Endometrial microvascular endothelial cells (primary cell): Measurements from ENCODE around the gene MSMB. TPM values are rescaled to one million over a fixed set of nuclear protein-coding genes. Genes with fewer than 3 reads are reported as not detected.
"Not testable (repeated sequence)": the region's sequence is repeated elsewhere in the genome, so short reads cannot be mapped to it uniquely, and the experiment has no call there.

Experiments
- in situ Hi-C: cut with HindIII; loops from 2 replicates; pipeline ENCODE4 v1.10.0; 2017; ENCODE audit warnings: low sequenced_read_pairs, low pct_unique_long_range_greater_than_20kb; ENCODE audit errors: inconsistent ontology term
- total RNA-seq: library from RNA; depleted of rRNA; stranded (reverse); fragments of >200 nt; gene quantifications from one replicate; pipeline ENCODE4 v1.2.3, GENCODE V29; 2015; ENCODE audit errors: inconsistent ontology term

The MSMB gene
- total RNA-seq, 1 donor from 2014 or later: not detected

DNA sequence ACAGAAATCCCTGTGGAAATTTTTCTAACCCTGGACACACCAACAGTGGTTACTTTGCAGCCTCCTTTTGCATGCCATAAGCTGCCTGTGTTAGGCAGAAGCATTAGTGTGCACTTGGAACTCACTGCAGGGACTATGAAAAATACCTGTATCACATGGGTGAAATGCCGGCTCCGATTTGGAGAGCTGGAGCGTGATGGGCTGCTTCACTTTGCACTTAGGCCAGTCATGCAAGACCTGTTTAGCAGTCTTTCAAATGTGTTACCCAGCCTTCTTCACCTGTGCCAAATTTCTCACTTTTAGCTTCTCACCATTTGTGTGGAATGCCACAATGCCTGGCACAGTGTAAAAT is 26.9 kb downstream of the MSMB start:
- in situ Hi-C loops: no loop called here

DNA sequence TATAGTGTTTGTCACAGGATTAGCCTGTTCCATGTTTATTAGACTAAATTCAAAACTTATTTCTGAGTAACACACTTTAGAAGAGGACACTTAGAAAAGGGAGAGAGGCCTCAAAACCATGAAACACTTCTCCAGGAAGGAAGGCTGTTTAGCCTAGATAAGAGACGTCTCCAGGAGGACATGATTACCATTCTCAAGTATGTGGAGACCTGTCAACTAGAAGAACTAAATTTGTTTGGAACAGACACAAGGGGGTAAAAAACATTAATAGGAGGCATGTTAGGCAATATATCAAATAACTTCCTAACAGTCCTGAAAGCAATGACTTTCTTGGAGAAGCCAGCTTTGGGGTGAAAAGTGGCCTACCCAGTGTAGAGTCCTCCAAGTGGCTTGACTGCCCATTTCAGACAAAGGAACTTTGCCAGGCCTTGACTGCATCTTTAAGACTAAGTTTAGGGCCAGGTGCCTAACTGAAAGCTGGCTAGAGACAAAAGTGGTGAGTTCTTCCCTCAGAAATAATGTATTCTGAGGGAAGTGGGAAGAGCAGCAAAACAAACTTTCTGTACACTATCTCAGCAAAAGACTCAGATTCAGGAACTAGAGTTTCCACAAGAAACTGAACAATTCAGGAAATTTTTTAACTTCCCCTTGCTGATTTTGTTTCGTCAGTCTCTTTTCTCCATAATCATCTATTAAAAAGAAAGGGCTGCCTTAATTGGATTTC is 27.5 kb downstream of the MSMB start:
- in situ Hi-C loops: no loop called here

DNA sequence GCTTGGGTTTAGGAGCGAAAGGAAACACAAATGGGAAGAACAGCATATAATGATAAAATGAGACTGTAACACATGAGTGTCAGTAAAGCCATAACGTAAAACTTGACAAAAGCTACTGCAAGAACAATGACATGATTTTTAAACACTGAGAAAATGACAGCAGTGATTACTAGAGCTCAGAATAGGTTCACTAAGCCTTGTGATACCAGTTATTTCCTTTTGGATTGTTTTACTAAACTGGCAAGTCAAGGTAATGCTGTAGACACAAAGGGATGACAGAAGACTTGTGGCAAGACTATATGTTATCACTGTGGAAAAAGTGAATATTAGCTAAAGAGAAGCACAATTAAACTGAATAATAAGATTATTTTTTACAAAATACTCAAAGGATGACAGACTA is 28.3 kb downstream of the MSMB start:
- in situ Hi-C loops: no loop called here

DNA sequence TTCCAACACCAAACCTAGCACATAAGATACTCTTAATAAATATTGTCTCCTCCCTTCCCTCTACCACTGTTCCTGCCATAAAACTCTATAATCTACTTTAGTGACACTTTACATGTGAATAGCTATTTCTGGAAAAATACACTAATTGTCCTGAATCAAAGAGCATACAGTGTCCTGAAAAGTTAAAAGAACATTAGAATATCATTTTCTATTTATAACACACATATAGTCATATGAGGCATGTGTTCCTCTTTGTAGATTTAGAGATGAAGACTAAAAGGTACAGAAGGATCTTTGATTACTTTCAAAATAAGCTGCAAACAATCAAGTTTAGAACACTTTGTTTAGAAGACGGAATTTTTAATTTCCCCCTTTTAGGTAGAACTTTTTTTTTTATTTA is 29.3 kb downstream of the MSMB start:
- in situ Hi-C loops: no loop called here

DNA sequence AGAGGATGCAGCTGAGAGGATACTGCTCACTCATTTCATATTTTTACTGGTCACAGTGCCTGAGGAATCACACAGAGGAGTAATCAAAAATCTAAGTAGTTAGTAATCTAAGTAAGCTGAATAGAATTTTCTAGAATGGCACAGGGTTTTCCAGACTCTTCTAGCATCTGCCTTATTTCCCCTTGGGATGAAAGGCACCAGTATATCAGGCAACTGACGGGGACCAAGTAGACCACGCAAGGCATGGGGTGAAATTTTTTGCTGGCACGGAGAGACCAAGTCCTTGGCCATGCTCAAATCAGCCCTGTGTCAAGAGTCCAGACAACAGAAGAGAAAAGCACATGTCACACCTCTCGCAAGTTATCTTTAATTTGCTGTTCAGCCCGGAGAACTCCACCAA is 29.9 kb downstream of the MSMB start:
- in situ Hi-C loops: no loop called here

DNA sequence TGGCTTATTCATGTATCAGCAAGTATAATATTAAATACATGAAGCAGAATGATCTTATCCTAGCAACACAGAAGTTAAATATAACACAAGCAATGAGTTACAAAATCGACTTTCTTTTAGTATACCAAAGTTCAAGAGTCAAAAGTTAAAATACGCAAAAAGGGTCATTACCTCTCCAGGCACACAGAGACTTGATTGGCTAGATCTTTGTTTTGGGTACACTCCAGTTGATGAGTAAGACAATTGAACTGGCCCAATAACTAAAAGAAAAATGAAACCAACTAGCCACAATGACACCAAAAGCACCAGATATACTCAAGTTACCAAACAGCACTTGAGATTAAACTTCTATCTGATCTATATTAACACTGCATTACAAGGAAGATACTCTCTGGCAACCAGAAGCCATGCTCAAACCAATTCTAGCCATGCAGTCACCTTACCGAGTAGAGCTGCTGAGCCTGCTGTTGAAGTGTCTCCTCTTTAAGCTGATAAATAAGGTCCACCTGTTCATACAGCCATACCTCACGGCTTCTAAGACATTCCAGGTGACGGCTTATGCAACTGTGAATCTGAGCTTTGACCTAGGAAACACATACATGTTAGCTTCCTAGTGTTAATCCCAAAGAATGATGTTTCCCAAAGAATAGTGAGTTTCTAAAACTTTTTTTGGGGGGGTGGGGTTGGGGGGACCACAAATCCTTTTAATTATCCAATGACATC is 31.2 kb downstream of the MSMB start:
- in situ Hi-C loops: no loop called here

DNA sequence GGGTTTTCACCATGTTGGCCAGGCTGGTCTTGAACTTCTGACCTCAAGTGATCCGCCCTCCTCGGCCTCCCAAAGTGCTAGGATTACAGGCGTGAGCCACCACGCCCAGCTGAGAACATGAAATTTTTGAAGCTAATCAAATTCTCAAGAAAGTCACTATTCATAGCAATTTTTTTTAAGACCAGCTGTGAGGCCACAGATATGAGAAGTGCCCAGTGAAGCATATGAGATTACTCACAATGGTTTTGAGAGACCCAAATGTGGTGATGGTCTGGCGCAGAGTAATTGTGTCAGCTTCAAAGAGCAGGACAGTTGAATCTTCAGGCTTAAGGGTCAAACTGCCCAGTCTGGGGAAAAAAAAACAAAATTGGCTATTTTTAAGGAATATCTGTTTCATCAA is 31.9 kb downstream of the MSMB start:
- in situ Hi-C loops: no loop called here

DNA sequence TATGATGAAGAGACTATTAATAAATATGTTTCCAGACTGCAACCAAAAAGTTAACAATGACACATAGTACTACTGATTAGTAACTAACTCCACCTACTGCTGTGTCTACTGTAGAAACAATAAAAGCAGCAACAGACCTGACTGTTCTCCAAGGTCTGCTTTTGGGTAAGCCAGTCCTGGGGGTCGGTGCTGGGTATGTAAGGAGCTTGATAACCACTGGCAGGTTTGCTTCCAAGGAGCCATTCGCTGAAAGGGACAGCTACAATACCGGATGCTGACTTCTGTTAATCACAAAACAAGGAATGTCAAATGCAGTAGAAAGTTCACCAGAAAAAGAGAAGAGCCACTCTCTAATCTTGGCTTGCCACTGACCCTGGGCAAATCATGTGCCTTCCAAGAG is 33.3 kb downstream of the MSMB start:
- in situ Hi-C loops: no loop called here

DNA sequence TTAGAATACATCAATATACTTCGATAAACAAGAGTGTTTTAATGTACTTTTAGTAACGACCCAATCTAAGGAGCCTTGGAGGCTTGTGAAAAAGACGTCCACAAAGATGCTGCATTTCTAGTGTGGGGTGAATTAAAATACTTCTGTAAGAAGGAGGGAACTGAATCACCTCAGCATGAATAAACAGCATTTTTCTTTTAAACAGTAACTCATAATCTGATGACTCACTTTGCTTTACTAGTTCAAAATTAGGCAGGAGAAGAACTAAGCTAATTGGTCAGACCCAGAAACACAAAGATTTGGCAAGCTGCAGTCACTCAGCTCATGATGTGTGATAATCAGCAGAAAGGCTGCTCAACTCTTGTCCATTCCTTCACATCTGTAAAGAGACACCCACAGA is 39.9 kb downstream of the MSMB start:
- in situ Hi-C loops: no loop called here

DNA sequence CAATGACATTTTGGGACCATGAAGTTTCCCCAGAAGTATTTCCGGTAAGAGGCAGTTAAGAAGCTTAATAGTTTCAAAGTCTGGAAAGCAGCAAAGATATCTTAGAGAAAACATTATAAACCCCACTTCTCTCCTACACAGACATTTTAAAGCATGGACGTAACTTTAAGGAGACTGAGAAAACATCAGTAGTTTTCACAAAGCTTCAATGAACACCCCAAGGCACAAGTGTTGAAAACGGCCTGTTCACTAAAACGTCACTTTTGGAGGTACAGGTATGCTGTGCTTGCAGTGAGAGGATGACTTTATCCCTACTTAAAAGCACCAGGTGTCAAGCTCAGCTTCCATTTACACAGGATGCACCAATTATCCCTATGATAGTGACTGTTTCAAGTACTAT is 40.7 kb downstream of the MSMB start:
- in situ Hi-C loops: no loop called here

DNA sequence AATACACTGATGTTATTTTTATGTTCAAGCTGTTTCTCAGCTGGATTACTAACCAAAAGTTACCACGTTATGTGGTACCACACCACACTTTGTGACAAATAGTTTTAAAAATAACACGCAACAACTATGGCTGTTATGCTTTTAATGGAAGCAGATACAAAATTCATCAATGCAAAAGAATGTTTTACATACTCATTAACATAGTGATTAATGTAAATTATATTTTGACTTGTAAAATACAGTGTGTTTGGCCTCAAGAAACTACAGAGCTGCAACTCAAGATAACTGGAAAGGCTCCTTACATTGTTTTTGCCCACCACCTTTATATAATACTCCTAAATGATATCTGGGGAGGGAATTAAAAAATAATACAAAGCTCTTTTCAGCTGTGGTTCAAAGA is 41.1 kb downstream of the MSMB start:
- in situ Hi-C loops: no loop called here

DNA sequence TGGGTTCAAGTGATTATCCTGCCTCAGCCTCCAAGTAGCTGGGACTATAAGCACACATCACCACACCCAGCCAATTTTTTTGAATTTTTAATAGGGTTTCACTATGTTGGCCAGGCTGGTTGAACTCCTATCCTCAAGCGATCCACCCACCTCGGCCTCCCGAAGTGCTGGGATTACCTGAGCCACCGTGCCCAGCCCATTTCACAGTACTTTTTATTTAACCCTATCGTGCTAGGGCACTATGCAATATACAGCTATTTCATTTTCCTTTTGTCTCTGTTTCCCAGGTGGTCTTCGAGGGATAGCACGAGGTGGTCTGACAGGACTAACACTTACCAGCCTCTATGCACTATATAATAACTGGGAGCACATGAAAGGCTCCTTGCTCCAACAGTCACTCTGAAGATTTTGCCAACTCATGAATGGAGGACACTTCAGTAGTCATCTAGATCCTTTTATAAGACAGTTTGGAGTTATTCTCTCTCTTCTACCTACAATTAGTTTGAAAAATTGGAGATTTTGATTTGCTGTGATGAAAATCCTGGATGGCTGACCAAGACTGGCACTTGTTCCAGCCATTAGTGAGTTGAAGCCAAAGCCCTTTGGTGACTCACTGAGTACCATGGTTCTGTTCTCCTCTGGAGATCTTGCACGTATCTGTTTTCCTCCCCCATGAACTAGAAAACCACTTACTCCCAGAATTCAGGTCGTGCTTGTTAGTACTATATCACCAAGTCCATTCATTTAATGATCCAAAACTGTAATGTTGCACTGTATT is 43.0 kb downstream of the MSMB start:
- in situ Hi-C loops: no loop called here

DNA sequence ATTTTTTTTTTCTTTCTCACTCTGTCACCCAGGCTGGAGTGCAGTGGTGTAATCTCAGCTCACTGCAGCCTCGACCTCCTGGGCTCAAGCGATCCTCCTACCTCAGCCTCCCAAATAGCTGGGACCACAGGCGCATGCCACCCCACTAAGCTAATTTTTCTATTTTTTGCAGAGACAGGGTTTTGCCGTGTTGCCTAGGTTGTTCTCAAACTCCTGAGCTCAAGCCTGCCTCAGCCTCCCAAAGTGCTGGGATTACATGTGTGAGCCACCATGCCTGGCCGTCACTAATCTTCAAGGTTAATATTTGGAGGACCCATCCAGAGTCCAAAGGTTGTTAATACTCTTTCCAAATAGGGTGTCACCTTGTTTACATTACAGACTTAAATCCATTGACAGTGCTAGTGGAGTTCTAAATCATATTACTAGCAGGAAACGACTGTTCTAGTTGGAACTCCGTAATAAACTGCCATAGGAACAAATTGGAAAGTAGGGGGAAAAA is 43.8 kb downstream of the MSMB start:
- in situ Hi-C loops: not testable (repeated sequence)

DNA sequence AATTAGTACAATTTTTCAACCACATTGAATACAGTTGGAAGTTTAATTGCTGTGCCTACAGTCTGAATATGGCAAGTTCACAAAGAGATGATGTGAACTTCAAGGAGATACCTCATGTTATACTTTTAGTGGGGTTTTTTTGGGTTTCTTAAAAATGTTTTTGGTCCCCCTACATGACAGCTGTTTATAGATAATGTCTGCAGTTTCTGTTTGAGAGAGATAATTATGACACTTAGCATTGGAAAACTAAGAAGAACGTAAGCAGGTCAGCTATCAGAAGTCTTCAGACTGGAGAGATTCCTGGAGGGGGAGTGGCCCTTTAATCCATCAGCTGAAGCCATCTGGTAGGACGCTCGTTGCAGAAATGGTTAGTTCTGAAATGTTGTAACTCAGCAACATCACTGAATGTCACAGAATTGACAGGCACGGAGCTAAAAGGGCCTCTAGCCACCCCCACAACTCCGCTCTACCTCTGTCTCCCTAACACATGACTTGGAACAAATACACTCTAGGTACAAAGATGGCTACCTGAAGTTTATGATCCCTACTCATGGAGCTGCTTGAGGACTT is 44.8 kb downstream of the MSMB start:
- in situ Hi-C loops: no loop called here

DNA sequence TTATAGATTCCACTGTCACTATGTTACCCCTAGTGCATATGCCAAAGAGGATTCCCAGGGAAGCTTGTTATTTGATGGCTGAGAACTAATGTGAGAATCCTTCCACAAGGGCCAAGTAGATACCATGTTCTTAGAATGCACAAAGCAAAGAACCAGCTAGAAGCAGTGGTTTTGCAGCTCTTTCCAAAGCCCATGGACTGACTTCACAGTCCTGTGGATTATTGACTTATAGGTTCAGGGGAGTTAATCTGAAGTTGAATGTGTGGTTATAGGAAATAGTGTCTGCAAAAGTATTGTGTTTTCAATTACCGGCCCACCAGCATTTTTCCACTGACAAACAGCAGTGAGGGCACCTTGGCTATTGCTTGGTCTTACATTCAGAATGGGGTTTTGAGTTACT is 45.5 kb downstream of the MSMB start:
- in situ Hi-C loops: no loop called here

DNA sequence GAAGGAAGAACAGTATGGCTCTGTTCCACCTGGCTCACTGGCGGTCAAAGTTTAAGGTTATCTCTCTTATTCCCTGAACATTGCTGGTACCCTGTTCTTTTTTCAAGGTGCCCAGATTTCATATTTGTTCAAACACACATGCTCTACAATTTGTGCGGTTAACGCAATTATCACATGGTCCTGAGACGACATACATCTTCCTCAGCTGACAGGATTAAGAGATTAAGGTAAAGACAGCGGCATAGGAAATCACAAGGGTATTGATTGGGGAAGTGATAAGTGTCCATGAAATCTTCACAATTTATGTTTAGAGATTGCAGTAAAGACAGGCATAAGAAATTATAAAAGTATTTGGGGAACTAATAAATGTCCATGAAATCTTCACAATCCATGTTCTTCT is 46.1 kb downstream of the MSMB start:
- in situ Hi-C loops: not testable (repeated sequence)

DNA sequence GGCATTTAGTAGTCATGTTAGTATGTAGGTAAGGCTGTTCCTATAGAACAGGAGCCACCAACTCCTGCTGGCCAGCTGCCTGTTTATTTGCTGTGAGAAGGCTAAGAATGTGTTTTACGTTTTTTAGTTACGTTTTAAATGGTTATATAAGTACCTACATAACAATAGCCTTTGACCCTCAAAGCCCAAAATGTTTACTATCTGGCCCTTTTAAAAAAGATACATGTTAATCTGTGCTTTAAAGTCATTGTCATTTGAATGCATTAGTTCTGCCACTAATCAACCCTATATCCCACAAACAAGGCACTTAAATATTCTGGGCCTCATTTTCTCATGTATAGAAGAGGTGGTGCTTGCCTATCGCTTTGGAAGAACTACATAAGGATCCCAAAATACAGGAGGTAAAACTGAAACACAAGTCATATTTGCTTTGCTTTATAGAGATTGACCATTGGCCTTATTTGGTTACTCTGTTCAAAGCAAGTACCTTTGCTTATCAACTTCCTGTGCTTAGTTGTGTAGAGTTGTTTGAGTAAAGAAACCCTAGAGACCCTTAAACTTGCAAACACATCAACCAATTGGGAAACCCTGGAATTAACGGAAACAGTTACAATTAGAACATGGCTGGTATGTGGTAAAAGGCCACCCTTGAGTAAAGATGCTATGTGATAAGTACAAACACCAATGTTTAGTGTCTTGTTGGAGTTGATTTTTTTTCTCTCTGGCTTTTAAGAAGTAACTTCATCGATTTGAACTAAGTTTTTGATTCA is 47.9 kb downstream of the MSMB start:
- in situ Hi-C loops: no loop called here

DNA sequence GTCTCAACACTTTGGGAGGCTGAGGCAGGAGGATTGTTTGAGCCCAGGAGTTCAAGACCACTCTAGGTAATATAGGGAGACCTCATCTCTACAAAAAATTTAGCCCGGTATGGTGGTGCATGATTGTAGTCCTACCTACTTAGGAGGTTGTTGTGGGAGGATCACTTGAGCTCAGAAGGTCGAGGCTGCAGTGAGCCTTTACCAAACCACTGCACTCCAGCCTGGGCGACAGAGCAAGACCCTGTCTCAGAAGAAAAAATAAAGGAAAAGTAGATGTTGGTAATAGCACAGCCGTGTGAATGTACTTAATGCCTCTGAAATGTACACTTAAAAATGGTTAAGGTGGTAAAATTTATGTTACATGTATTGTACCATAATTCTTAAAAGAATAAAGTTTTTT is 48.5 kb downstream of the MSMB start:
- in situ Hi-C loops: no loop called here

DNA sequence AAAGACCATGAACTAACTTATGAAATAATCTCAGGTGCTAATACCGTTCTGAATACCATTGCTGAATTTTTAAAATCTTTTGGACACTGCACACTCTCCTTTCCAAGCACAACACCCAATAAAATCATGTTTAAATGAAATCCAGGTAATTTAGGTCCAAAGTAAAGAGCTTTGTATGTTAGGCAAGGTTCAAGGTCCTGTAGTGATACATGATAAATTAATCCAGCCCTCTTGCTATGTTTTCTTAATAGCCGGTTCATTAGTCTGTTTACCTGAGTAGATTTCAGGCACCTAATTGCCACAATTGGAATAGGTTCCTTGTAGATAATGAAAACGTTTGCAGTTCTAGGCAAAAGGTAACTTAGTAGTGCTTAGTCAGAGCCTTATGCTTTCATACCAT is 60.5 kb downstream of the MSMB start:
- in situ Hi-C loops: not testable (repeated sequence)
